Measurements from ENCODE around the gene NMRAL1.

The NMRAL1 gene

GRCh38 chr16:4454623-4455022, 19.8 kb downstream of the NMRAL1 start:
- Histone ChIP-seq H3K9me3 (no peaks in the 10 kb centered on the region), H3K4me2 (no peak overlapping the region), H3K27me3 (no peaks in the 10 kb centered on the region), H3K27ac (no peak overlapping the region), H3K4me3 (no peak overlapping the region), H3K4me1 (peaks cover 22% of the 10 kb centered on the region), H3K36me3 (peaks cover 100% of the 10 kb centered on the region), H4K20me1 (peaks cover 87% of the 10 kb centered on the region), H3K9ac (no peak overlapping the region)
- TF ChIP-seq Cebpa-rat (IDR thresholded peaks at IDR 0.05), result no peak

- Histone ChIP-seq H3K27ac (no peak overlapping the region), H3K36me3 (peaks cover 100% of the 10 kb centered on the region), H3K27me3 (no peaks in the 10 kb centered on the region), H3K4me2 (no peak overlapping the region), H3K4me3 (no peak overlapping the region), H3K4me1 (peaks cover 12% of the 10 kb centered on the region; the same call in 1 of the 2 replicates), H4K20me1 (peaks cover 75% of the 10 kb centered on the region), H3K9ac (no peak overlapping the region), H3K9me3 (no peaks in the 10 kb centered on the region)
- TF ChIP-seq Cebpa-rat (IDR thresholded peaks at IDR 0.05), result no peak
These were observed 21.8 kb downstream of the NMRAL1 start for GRCh38 chr16:4452674-4453073.

- Histone ChIP-seq H3K4me3 (no peak overlapping the region), H3K4me2 (no peak overlapping the region), H3K9ac (no peak overlapping the region), H3K27ac (no peak overlapping the region), H3K27me3 (no peaks in the 10 kb centered on the region), H3K36me3 (peaks cover 100% of the 10 kb centered on the region), H3K4me1 (peaks cover 11% of the 10 kb centered on the region; the same call in 1 of the 2 replicates), H4K20me1 (peaks cover 70% of the 10 kb centered on the region), H3K9me3 (no peaks in the 10 kb centered on the region)
- no peak for TF ChIP-seq Cebpa-rat (IDR thresholded peaks at IDR 0.05)
These were observed 23.4 kb downstream of the NMRAL1 start for GRCh38 chr16:4450931-4451519.

- Histone ChIP-seq H4K20me1 (peaks cover 64% of the 10 kb centered on the region), H3K27ac (no peak overlapping the region), H3K27me3 (no peaks in the 10 kb centered on the region), H3K36me3 (peaks cover 100% of the 10 kb centered on the region), H3K9me3 (no peaks in the 10 kb centered on the region), H3K4me1 (peaks cover 5% of the 10 kb centered on the region; the same call in 1 of the 2 replicates), H3K4me2 (no peak overlapping the region), H3K4me3 (no peak overlapping the region), H3K9ac (no peak overlapping the region)
- TF ChIP-seq Cebpa-rat (IDR thresholded peaks at IDR 0.05), result no peak
These were observed 24.0 kb downstream of the NMRAL1 start for GRCh38 chr16:4450430-4450829.

GRCh38 chr16:4443986-4444385, 30.4 kb downstream of the NMRAL1 start:
- Histone ChIP-seq H3K4me2 (no peak overlapping the region), H3K27me3 (no peaks in the 10 kb centered on the region), H4K20me1 (peaks cover 43% of the 10 kb centered on the region), H3K9me3 (no peaks in the 10 kb centered on the region), H3K36me3 (peaks cover 100% of the 10 kb centered on the region), H3K4me1 (peaks cover 5% of the 10 kb centered on the region; the same call in 1 of the 2 replicates), H3K27ac (no peak overlapping the region), H3K4me3 (no peak overlapping the region), H3K9ac (no peak overlapping the region)
- TF ChIP-seq Cebpa-rat (IDR thresholded peaks at IDR 0.05), result no peak

- no peak overlapping the region for H3K4me3 ChIP-seq
- H3K4me1 ChIP-seq, result peaks cover 12% of the 10 kb centered on the region; the same call in 1 of the 2 replicates
- H3K9ac ChIP-seq, result no peak overlapping the region
- H3K27ac ChIP-seq, result no peak overlapping the region
- peaks cover 43% of the 10 kb centered on the region for H4K20me1 ChIP-seq
- H3K4me2 ChIP-seq, result no peak overlapping the region
- H3K36me3 ChIP-seq, result peaks cover 100% of the 10 kb centered on the region
- no peaks in the 10 kb centered on the region for H3K27me3 ChIP-seq
- no peak for TF ChIP-seq Cebpa-rat (IDR thresholded peaks at IDR 0.05)
- H3K9me3 ChIP-seq, result no peaks in the 10 kb centered on the region
These were observed 31.2 kb downstream of the NMRAL1 start for GRCh38 chr16:4443271-4443670.

GRCh38 chr16:4442371-4442770, 32.1 kb downstream of the NMRAL1 start:
- H4K20me1 ChIP-seq, result peaks cover 39% of the 10 kb centered on the region
- H3K9ac ChIP-seq, result no peak overlapping the region
- no peaks in the 10 kb centered on the region for H3K27me3 ChIP-seq
- no peak for TF ChIP-seq Cebpa-rat (IDR thresholded peaks at IDR 0.05)
- H3K4me1 ChIP-seq, result peaks cover 12% of the 10 kb centered on the region; the same call in 1 of the 2 replicates
- H3K9me3 ChIP-seq, result no peaks in the 10 kb centered on the region
- H3K36me3 ChIP-seq, result peaks cover 100% of the 10 kb centered on the region
- H3K4me3 ChIP-seq, result no peak overlapping the region
- H3K4me2 ChIP-seq, result no peak overlapping the region
- H3K27ac ChIP-seq, result no peak overlapping the region

- Histone ChIP-seq H3K27me3 (no peaks in the 10 kb centered on the region), H3K4me1 (peaks cover 24% of the 10 kb centered on the region), H3K4me3 (no peak overlapping the region), H3K4me2 (0 out of 2 replicates have a peak overlapping the region, but pooled peaks have one; percentile 43), H3K27ac (no peak overlapping the region), H3K36me3 (peaks cover 99% of the 10 kb centered on the region), H3K9me3 (no peaks in the 10 kb centered on the region), H3K9ac (no peak overlapping the region), H4K20me1 (peaks cover 38% of the 10 kb centered on the region)
- no peak for TF ChIP-seq Cebpa-rat (IDR thresholded peaks at IDR 0.05)
These were observed 37.1 kb downstream of the NMRAL1 start for GRCh38 chr16:4437366-4437765.

- Histone ChIP-seq H3K27ac (no peak overlapping the region), H4K20me1 (peaks cover 44% of the 10 kb centered on the region), H3K4me3 (no peak overlapping the region), H3K9ac (no peak overlapping the region), H3K9me3 (no peaks in the 10 kb centered on the region), H3K36me3 (peaks cover 99% of the 10 kb centered on the region), H3K4me1 (peaks cover 24% of the 10 kb centered on the region), H3K4me2 (no peak overlapping the region), H3K27me3 (no peaks in the 10 kb centered on the region)
- no peak for TF ChIP-seq Cebpa-rat (IDR thresholded peaks at IDR 0.05)
These were observed 38.9 kb downstream of the NMRAL1 start for GRCh38 chr16:4435337-4436067.
